ENCODE data around the gene PCSK1. TPM values are rescaled to one million over a fixed set of nuclear protein-coding genes. Genes with fewer than 3 reads are reported as not detected.

Gene PCSK1
- total RNA-seq, 2 experiments from 2014 or later: not detected

DNA sequence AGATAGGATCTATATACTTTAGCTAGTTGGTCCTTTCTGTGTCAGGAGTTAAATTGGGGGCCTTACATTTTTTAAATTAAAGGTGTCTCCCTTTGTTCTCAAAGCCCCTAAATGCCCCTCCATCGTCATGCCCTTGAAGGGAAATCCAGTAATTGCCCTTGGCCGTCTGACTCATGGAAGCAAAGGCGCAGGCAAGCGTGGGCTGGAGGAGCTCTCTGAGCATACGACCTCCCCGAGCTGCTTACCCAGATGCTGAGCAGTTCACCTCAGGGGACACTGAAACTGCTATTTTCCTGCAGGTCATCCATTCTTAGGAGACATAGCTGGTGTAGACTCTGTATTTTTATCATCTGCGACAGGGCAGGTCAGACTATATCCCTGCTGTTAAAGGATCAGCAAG lies 23.0 kb downstream of the PCSK1 start:
- H3K36me3 ChIP-seq (ENCODE audit: insufficient read depth, low read length): no peaks in the 10 kb centered on the region
- BruUV-seq (replicated peaks): no TSS peak
- intact Hi-C loops (cut with micrococcal nuclease; ENCODE audit: unreplicated experiment): no loop called here
- no peaks in the 10 kb centered on the region for H4K20me1 ChIP-seq (ENCODE audit: insufficient read depth, low read length)
- no peak for DNase-seq (ENCODE audit: low spot score)
- H3K27ac ChIP-seq (ENCODE audit: low read depth, low read length, poor library complexity, severe bottlenecking): no peak overlapping the region
- no peak overlapping the region for H2AFZ ChIP-seq (ENCODE audit: low read length)
- POLR2A ChIA-PET: interaction anchor here (0.9 kb wide), 1 partner anchor 30 kb away, joined by 3 read pairs; no protein-coding TSS in a partner anchor
- no peaks in the 10 kb centered on the region for H3K9me2 ChIP-seq (ENCODE audit: insufficient read depth, low read length)
- no peaks in the 10 kb centered on the region for H3K4me1 ChIP-seq (ENCODE audit: insufficient read depth, low read length, poor library complexity, severe bottlenecking)
- CTCF ChIA-PET (ENCODE audit: unreplicated experiment): no interaction called here
- no peaks in the 10 kb centered on the region for H3K9me3 ChIP-seq (ENCODE audit: low read length)
- no peak overlapping the region for H3K4me2 ChIP-seq (ENCODE audit: low read length)
- H3K79me2 ChIP-seq (ENCODE audit: insufficient read depth, low read depth, low read length): no peaks in the 10 kb centered on the region
- no peak overlapping the region for H3K4me3 ChIP-seq (ENCODE audit: low read depth, low read length, poor library complexity, severe bottlenecking)
- no peak for TF ChIP-seq EZH2phosphoT487 (IDR thresholded peaks at IDR 0.05; ENCODE audit: borderline replicate concordance, low read depth, low read length)
- TF ChIP-seq, protein P1, sequence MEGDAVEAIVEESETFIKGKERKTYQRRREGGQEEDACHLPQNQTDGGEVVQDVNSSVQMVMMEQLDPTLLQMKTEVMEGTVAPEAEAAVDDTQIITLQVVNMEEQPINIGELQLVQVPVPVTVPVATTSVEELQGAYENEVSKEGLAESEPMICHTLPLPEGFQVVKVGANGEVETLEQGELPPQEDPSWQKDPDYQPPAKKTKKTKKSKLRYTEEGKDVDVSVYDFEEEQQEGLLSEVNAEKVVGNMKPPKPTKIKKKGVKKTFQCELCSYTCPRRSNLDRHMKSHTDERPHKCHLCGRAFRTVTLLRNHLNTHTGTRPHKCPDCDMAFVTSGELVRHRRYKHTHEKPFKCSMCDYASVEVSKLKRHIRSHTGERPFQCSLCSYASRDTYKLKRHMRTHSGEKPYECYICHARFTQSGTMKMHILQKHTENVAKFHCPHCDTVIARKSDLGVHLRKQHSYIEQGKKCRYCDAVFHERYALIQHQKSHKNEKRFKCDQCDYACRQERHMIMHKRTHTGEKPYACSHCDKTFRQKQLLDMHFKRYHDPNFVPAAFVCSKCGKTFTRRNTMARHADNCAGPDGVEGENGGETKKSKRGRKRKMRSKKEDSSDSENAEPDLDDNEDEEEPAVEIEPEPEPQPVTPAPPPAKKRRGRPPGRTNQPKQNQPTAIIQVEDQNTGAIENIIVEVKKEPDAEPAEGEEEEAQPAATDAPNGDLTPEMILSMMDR (conservative IDR thresholded peaks at IDR 0.05; ENCODE audit: low read length): no peak

DNA sequence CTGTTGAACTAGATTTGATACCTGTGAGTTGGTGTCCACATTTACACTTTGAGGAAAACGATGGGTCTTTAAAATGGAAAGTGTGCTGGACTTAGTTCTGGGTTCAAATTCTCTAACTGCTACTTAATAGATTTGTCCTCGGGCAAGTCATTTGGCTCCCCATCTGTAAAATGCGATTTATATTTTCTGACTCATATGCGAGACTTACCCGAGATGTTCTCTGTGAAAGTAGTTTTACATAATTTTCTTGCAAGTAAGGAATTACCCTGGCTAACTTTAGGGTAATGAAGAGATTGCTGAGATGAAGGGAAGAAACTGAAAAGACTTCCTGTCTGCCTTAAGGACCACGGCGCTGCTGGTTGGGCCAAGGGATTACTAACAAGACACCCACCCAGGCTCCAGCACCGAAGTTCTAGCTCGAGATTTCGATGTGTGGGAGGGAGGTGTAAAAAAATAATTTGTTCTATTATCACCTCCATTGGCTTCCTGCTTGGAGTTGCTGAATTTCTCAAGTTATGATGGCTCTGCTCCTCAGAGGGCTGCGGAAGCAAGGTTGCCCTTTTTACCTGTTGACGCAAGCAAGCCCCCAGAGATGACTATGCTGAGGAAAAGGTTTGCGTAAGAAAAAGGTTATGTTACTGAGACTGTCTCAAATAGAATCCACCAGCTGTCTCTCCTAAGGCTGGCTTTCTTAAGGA lies 24.1 kb downstream of the PCSK1 start:
- no peaks in the 10 kb centered on the region for H3K36me3 ChIP-seq (ENCODE audit: insufficient read depth, low read length)
- no peak overlapping the region for H3K4me3 ChIP-seq (ENCODE audit: low read depth, low read length, poor library complexity, severe bottlenecking)
- no peaks in the 10 kb centered on the region for H3K79me2 ChIP-seq (ENCODE audit: insufficient read depth, low read depth, low read length)
- H3K27ac ChIP-seq (ENCODE audit: low read depth, low read length, poor library complexity, severe bottlenecking): no peak overlapping the region
- intact Hi-C loops (cut with micrococcal nuclease; ENCODE audit: unreplicated experiment): no loop called here
- BruUV-seq (replicated peaks): no TSS peak
- H3K9me2 ChIP-seq (ENCODE audit: insufficient read depth, low read length): no peaks in the 10 kb centered on the region
- TF ChIP-seq EZH2phosphoT487 (IDR thresholded peaks at IDR 0.05; ENCODE audit: borderline replicate concordance, low read depth, low read length): no peak
- TF ChIP-seq, protein P1 (conservative IDR thresholded peaks at IDR 0.05; ENCODE audit: low read length): no peak
- CTCF ChIA-PET (ENCODE audit: unreplicated experiment): no interaction called here
- POLR2A ChIA-PET: interaction anchor here (0.6 to 0.9 kb wide), 3 partner anchors 31 to 367 kb away, joined by 3 to 4 read pairs (median 3); no protein-coding TSS in a partner anchor
- H3K9me3 ChIP-seq (ENCODE audit: low read length): no peaks in the 10 kb centered on the region
- no peaks in the 10 kb centered on the region for H4K20me1 ChIP-seq (ENCODE audit: insufficient read depth, low read length)
- no peak for DNase-seq (ENCODE audit: low spot score)
- H3K4me1 ChIP-seq (ENCODE audit: insufficient read depth, low read length, poor library complexity, severe bottlenecking): no peaks in the 10 kb centered on the region
- H3K4me2 ChIP-seq (ENCODE audit: low read length): no peak overlapping the region
- no peak overlapping the region for H2AFZ ChIP-seq (ENCODE audit: low read length)

GRCh38 chr5:96408210-96408777 lies 24.8 kb downstream of the PCSK1 start:
- ChIA-PET POLR2A (no interaction called here), CTCF (ENCODE audit: unreplicated experiment) (no interaction called here)
- Histone ChIP-seq H3K4me2 (ENCODE audit: low read length) (no peak overlapping the region), H3K4me3 (ENCODE audit: low read depth, low read length, poor library complexity, severe bottlenecking) (no peak overlapping the region), H3K9me3 (ENCODE audit: low read length) (no peaks in the 10 kb centered on the region), H3K4me1 (ENCODE audit: insufficient read depth, low read length, poor library complexity, severe bottlenecking) (no peaks in the 10 kb centered on the region), H2AFZ (ENCODE audit: low read length) (no peak overlapping the region), H3K27ac (ENCODE audit: low read depth, low read length, poor library complexity, severe bottlenecking) (no peak overlapping the region), H3K36me3 (ENCODE audit: insufficient read depth, low read length) (no peaks in the 10 kb centered on the region), H3K9me2 (ENCODE audit: insufficient read depth, low read length) (no peaks in the 10 kb centered on the region), H3K79me2 (ENCODE audit: insufficient read depth, low read depth, low read length) (no peaks in the 10 kb centered on the region), H4K20me1 (ENCODE audit: insufficient read depth, low read length) (no peaks in the 10 kb centered on the region)
- intact Hi-C loops (cut with micrococcal nuclease; ENCODE audit: unreplicated experiment): no loop called here
- BruUV-seq (replicated peaks): no TSS peak
- TF ChIP-seq, protein P1 (conservative IDR thresholded peaks at IDR 0.05; ENCODE audit: low read length): no peak
- no peak for TF ChIP-seq EZH2phosphoT487 (IDR thresholded peaks at IDR 0.05; ENCODE audit: borderline replicate concordance, low read depth, low read length)
- no peak for DNase-seq (ENCODE audit: low spot score)
